Measurements from ENCODE around the gene IGF2BP3.

Gene IGF2BP3

GRCh38 chr7:23291957-23292560 is 178.2 kb downstream of the IGF2BP3 start:
- DNase-seq: no peak

GRCh38 chr7:23290993-23291392 is 179.3 kb downstream of the IGF2BP3 start:
- no peak for DNase-seq

- no peak for DNase-seq
Measured at GRCh38 chr7:23287612-23288011, 182.7 kb downstream of the IGF2BP3 start.

GRCh38 chr7:23285657-23286646 is 184.3 kb downstream of the IGF2BP3 start:
- DNase-seq: no peak

GRCh38 chr7:23284871-23285270 is 185.4 kb downstream of the IGF2BP3 start:
- DNase-seq: no peak

- DNase-seq: no peak
Measured at GRCh38 chr7:23283086-23283485, 187.2 kb downstream of the IGF2BP3 start.

GRCh38 chr7:23279819-23280525 is 190.3 kb downstream of the IGF2BP3 start:
- DNase-seq: no peak

GRCh38 chr7:23277359-23277989 is 192.8 kb downstream of the IGF2BP3 start:
- peak in 1 of 2 experiments; percentile 47 for DNase-seq

- DNase-seq: no peak
Measured at GRCh38 chr7:23276947-23277346, 193.3 kb downstream of the IGF2BP3 start.

GRCh38 chr7:23276376-23276775 is 193.9 kb downstream of the IGF2BP3 start:
- DNase-seq: no peak

GRCh38 chr7:23275912-23276311 is 194.4 kb downstream of the IGF2BP3 start:
- DNase-seq: no peak

GRCh38 chr7:23273141-23273599 is 197.1 kb downstream of the IGF2BP3 start:
- peak; percentile 78 to 89 for DNase-seq

GRCh38 chr7:23272275-23272674 is 198.0 kb downstream of the IGF2BP3 start:
- DNase-seq: no peak

GRCh38 chr7:23268746-23269145 is 201.5 kb downstream of the IGF2BP3 start:
- no peak for DNase-seq

GRCh38 chr7:23268167-23268566 is 202.1 kb downstream of the IGF2BP3 start:
- no peak for DNase-seq

- no peak for DNase-seq
Measured at GRCh38 chr7:23267357-23267756, 202.9 kb downstream of the IGF2BP3 start.

- no peak for DNase-seq
Measured at GRCh38 chr7:23266918-23267317, 203.4 kb downstream of the IGF2BP3 start.

- no peak for DNase-seq
Measured at GRCh38 chr7:23264916-23265458, 205.3 kb downstream of the IGF2BP3 start.

- no peak for DNase-seq
Measured at GRCh38 chr7:23261843-23262452, 208.3 kb downstream of the IGF2BP3 start.

GRCh38 chr7:23260371-23260770 is 209.9 kb downstream of the IGF2BP3 start:
- no peak for DNase-seq
